Ammon's horn (tissue), 1 donor: ENCODE results near the gene PLPP7.

Experiments
- DNase-seq: peaks from one replicate; pipeline ENCODE4 v3.0.0-alpha.2; 2016; ENCODE audit warnings: low spot score

PLPP7 gene

GRCh38 chr9:131303381-131304321, 14.1 kb downstream of the PLPP7 start:
- DNase-seq = no peak

- DNase-seq = no peak
Observed at GRCh38 chr9:131304676-131305355, 15.3 kb downstream of the PLPP7 start.

GRCh38 chr9:131306397-131307004, 17.0 kb downstream of the PLPP7 start:
- DNase-seq = no peak

GRCh38 chr9:131307974-131308373, 18.5 kb downstream of the PLPP7 start:
- DNase-seq = no peak

GRCh38 chr9:131308452-131308851, 18.9 kb downstream of the PLPP7 start:
- no peak for DNase-seq

GRCh38 chr9:131308906-131309529, 19.5 kb downstream of the PLPP7 start:
- no peak for DNase-seq

GRCh38 chr9:131309530-131310276, 20.2 kb downstream of the PLPP7 start:
- DNase-seq = no peak

- no peak for DNase-seq
Observed at GRCh38 chr9:131310833-131311554, 21.5 kb downstream of the PLPP7 start.

- DNase-seq = no peak
Observed at GRCh38 chr9:131312246-131312645, 22.7 kb downstream of the PLPP7 start.

GRCh38 chr9:131312822-131313770, 23.6 kb downstream of the PLPP7 start:
- no peak for DNase-seq

- DNase-seq = no peak
Observed at GRCh38 chr9:131318231-131319085, 28.9 kb downstream of the PLPP7 start.

- no peak for DNase-seq
Observed at GRCh38 chr9:131319486-131319885, 30.0 kb downstream of the PLPP7 start.

- DNase-seq = no peak
Observed at GRCh38 chr9:131320031-131320685, 30.6 kb downstream of the PLPP7 start.

- no peak for DNase-seq
Observed at GRCh38 chr9:131323629-131324028, 34.1 kb downstream of the PLPP7 start.

GRCh38 chr9:131324736-131325679, 35.5 kb downstream of the PLPP7 start:
- DNase-seq = no peak

- no peak for DNase-seq
Observed at GRCh38 chr9:131329241-131329641, 39.7 kb downstream of the PLPP7 start.
